HG03196 (cell line): ENCODE data around the gene EVX2.

ENCODE experiments used
- ATAC-seq: cut with Tn5 transposase; IDR thresholded peaks from one replicate; pipeline ENCODE4 v1.9.1; 2021; ENCODE audit not compliant: unreplicated experiment

Gene EVX2

DNA sequence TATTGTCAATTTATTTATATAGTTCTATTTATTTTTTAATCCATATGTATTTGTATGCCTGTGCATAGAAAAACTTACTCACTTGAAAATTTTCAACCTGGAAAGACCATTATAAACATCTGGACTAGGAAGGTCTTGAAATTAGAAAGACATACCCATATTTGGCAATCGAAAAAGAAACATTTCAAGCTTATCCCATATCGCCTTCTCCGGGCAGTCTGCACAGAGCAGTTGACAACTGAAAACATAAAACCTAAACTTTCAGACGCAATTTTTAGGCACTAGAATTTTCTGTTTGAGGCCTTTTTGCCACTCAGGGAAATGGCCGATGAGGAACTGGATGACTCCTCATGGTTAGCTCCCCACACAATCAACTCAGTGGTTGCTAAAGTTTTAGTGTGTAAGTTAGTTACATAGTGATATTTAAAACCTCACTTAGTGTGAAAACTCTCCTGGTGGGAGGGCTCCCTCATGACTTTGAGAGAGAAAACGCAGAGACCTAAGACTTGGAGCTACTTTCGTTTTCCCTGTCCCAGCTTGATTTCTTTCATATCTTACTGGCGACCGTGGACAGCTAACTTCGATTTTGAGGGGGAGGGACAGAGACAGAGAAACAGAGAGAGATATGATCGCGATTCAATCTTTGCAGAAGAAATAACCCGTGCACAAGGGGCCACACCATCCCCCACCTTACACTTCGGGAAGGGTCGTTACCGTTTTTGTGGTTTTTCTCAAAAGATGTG lies 12.7 kb upstream of the EVX2 start:
- no peak for ATAC-seq

GRCh38 chr2:176095421-176095820 lies 11.7 kb upstream of the EVX2 start:
- ATAC-seq = no peak

DNA sequence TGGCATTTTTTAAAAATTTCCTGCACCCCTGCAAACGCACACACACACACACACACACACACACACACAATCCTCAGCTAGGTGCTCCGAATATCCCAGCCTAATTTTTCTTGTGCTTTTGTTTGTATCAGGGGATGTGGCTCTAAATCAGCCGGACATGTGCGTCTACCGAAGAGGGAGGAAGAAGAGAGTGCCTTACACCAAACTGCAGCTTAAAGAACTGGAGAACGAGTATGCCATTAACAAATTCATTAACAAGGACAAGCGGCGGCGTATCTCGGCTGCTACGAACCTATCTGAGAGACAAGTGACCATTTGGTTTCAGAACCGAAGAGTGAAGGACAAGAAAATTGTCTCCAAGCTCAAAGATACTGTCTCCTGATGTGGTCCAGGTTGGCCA lies 10.6 kb upstream of the EVX2 start:
- no peak for ATAC-seq

GRCh38 chr2:176093898-176094249 lies 10.1 kb upstream of the EVX2 start:
- ATAC-seq = no peak

DNA sequence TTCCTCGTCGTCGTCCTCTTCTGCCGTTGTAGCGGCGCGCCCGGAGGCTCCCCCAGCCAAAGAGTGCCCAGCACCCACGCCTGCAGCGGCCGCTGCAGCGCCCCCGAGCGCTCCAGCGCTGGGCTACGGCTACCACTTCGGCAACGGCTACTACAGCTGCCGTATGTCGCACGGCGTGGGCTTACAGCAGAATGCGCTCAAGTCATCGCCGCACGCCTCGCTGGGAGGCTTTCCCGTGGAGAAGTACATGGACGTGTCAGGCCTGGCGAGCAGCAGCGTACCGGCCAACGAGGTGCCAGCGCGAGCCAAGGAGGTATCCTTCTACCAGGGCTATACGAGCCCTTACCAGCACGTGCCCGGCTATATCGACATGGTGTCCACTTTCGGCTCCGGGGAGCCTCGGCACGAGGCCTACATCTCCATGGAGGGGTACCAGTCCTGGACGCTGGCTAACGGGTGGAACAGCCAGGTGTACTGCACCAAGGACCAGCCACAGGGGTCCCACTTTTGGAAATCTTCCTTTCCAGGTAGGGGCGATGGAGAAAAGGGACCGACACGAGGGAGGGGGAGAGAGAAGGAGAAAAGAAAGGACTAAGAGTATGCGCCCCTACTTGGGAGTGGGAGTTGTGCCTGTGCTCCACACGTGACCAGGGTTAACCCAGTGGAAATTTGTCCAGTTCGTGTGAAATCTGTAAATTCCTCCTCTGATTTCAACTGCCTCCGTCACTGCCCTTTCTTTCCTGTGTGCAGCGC lies 9.6 kb upstream of the EVX2 start:
- no peak for ATAC-seq

GRCh38 chr2:176092270-176093144 lies 8.7 kb upstream of the EVX2 start, which contains the start of gene HOXD13:
Gene HOXD13 (plus strand): TSS chr2:176092721. CDS start chr2:176092891, 170 bp downstream.
- no peak for ATAC-seq

- no peak for ATAC-seq
Measured at GRCh38 chr2:176091329-176092258, 7.8 kb upstream of the EVX2 start.

DNA sequence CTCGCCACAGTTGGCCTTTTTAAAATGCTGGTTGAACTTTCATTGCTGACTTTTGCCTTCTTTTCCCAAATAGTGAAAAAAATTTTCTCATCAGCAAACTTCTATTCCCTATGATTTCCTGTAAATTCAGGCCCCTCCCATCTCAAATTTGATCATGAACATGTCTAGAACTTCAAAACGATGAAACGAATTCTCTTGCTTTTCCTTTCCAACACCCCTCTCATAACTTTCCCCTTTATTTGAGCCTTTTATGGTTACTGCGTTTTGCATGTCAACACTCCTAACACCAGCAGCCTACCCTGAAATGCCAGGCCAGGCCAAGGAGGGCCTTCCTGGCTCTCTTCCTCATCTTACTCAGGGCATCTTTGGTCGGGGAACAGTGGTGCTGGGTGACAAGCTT lies 7.1 kb upstream of the EVX2 start:
- no peak for ATAC-seq

- ATAC-seq = no peak
Measured at GRCh38 chr2:176089843-176090395, 6.2 kb upstream of the EVX2 start.

- ATAC-seq = no peak
Measured at GRCh38 chr2:176088937-176089842, 5.4 kb upstream of the EVX2 start.

GRCh38 chr2:176088048-176088936 lies 4.5 kb upstream of the EVX2 start:
- no peak for ATAC-seq

DNA sequence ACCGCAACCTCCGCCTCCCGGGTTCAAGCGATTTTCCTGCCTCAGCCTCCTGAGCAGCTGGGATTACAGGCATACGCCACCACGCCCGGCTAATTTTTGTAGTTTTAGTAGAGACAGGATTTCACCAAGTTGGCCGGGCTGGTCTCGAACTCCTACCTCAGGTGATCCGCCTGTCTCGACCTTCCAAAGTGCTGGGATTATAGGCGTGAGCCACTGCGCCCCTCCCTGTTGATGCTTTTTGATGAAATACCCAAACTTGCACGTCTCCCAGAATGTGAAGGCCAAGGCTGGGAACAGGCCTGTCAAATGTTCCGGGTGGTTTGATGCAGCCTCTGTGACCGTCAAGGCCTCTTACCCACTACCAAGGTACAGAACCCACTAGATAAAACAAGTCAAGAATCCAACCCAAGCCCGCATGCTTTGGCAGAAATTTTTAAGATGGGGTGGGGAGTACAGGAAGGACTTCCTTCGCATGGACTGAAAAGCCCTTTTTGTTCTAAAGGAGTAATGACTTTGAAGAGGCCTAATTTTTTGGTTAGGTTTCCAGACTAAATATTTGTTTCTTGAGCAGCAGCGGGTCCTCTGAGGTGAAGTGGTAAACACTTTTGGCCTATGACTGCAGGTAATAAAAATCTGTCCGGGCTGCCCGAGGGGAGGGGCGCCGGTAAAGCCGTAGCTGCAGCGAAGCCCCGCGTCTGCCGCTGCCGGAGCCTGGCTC lies 3.7 kb upstream of the EVX2 start:
- ATAC-seq = no peak

GRCh38 chr2:176085861-176086771 lies 2.4 kb upstream of the EVX2 start:
- no peak for ATAC-seq

- no peak for ATAC-seq
Measured at GRCh38 chr2:176085120-176085788, 1.5 kb upstream of the EVX2 start.

GRCh38 chr2:176084611-176085119 lies 903 bp upstream of the EVX2 start:
- ATAC-seq = no peak
